Ovary (tissue), 9 donors: ENCODE data around the gene DNAJC8. TPM values are rescaled to one million over a fixed set of nuclear protein-coding genes. Genes with fewer than 3 reads are reported as not detected.

Source experiments
- DNase-seq, 5 donors: peaks; one replicate each; pipeline ENCODE4 v3.0.0-alpha.2; 2019 to 2020
- H3K27ac ChIP-seq, 2 donors: fragments of 200-600 bp; one replicate each; pipeline versions ENCODE4 v1.5.1 to v1.8.0; 2019 to 2022
- H3K27me3 ChIP-seq: fragments of 200-600 bp; one replicate; pipeline ENCODE4 v1.8.0; 2022
- H3K36me3 ChIP-seq: fragments of 200-600 bp; sonication (generic); one replicate; pipeline ENCODE4 v1.5.1; 2019
- H3K4me1 ChIP-seq: one replicate; pipeline ENCODE4 v1.8.1; 2013; ENCODE audit warnings: mild to moderate bottlenecking, moderate library complexity; ENCODE audit not compliant: insufficient read depth
- H3K4me3 ChIP-seq: fragments of 200-600 bp; sonication (generic); one replicate; pipeline ENCODE4 v1.5.1; 2017
- H3K9me3 ChIP-seq, 2 donors: fragments of 200-600 bp in 1 of 2; sonication (generic) in 1 of 2; one replicate each; pipeline versions ENCODE4 v1.5.1 to v1.8.1; 2013 to 2019; ENCODE audit warnings: mild to moderate bottlenecking in 1 of 2, moderate library complexity in 1 of 2
- CTCF ChIP-seq, 3 donors: fragments of 450-650 bp in 2 of 3; fragments of 200-600 bp in 1 of 3; IDR thresholded peaks; one replicate each; pipeline versions ENCODE4 v1.5.1 to v1.8.0; 2016 to 2022; ENCODE audit warnings: antibody characterized with exemption in 3 of 3, mild to moderate bottlenecking in 1 of 3
- EP300 ChIP-seq: sonication (generic); formaldehyde crosslinking; IDR thresholded peaks from one replicate; pipeline ENCODE4 v1.6.1; 2017; ENCODE audit warnings: antibody characterized with exemption
- POLR2A ChIP-seq: fragments of 450-650 bp; IDR thresholded peaks from one replicate; pipeline ENCODE4 v1.6.1; 2017; ENCODE audit warnings: antibody characterized with exemption, mild to moderate bottlenecking, moderate library complexity
- WGBS, 3 donors: extraction: QIAGEN DNeasy Blood & Tissue Kit in 1 of 3; methylation state at CpG; one replicate each; pipeline versions ENCODE4 v1.1.5 to v1.1.7; 2013 to 2017; 5-methylcytosine and 5-hydroxymethylcytosine counted together
- intact Hi-C, 4 donors: fragments of 100-400 bp; cut with DNase I; formaldehyde crosslinking; loops; one replicate each; pipeline versions ENCODE4 v1.11.0 to v1.15.1; 2022 to 2023
- polyA plus RNA-seq, 2 donors: library from polyadenylated mRNA; stranded (reverse); fragments of 200-250 nt in 1 of 2; fragments of 350-450 nt in 1 of 2; fragmentation: Illumina TruSeq in 1 of 2; extraction: RNeasy Lipid Tissue Mini Kit (QIAGEN cat#74804) in 1 of 2; gene quantifications; one replicate each; pipeline ENCODE4 v1.2.3, GENCODE V29; 2013 to 2014
- total RNA-seq, 7 donors: library from RNA; depleted of rRNA in 2 of 7; stranded (reverse); fragments of >200 nt in 2 of 7; fragmentation: NEBNext Ultra II Directional in 3 of 7; extraction: Animal tissue kit (Norgen Biotek cat#: 25700) in 3 of 7; gene quantifications; one replicate each; pipeline versions ENCODE4 v1.1.0 to v1.2.4, GENCODE V29; 2016 to 2023
- donor health status: DM: no; HTN: no; CAD: no; lungs with moderate emphysema.
- donor health status: DM: no; HTN: no; CAD: no.
- donor health status: Bipolar disorder and iron deficiency.
- donor health status: DM: yes; HTN: yes; CAD: no.
- donor health status: DM: no; HTN: no; CAD: no.
- donor health status: DM: yes; HTN: yes; CAD: no.

Gene DNAJC8
- total and polyA plus RNA-seq, 9 donors: 61.2 to 181 (median 77.9) TPM

- no peak for DNase-seq
- no peaks in the 10 kb centered on the region for H3K36me3 ChIP-seq
- no peak overlapping the region for H3K27ac ChIP-seq
- no peaks in the 10 kb centered on the region for H3K27me3 ChIP-seq
- no peaks in the 10 kb centered on the region for H3K9me3 ChIP-seq
- 88 to 92% (median 92%) methylated on average over 7 of the region's 7 CpGs for WGBS, 3 donors
- intact Hi-C loops: no loop called here
- H3K4me1 ChIP-seq: no peaks in the 10 kb centered on the region
- no peak overlapping the region for H3K4me3 ChIP-seq
- TF ChIP-seq POLR2A (no peak), CTCF (IDR thresholded peaks at IDR 0.05) (no peak), EP300 (no peak)
Observed at GRCh38 chr1:28279721-28280120, 46.9 kb upstream of the DNAJC8 start.

DNA sequence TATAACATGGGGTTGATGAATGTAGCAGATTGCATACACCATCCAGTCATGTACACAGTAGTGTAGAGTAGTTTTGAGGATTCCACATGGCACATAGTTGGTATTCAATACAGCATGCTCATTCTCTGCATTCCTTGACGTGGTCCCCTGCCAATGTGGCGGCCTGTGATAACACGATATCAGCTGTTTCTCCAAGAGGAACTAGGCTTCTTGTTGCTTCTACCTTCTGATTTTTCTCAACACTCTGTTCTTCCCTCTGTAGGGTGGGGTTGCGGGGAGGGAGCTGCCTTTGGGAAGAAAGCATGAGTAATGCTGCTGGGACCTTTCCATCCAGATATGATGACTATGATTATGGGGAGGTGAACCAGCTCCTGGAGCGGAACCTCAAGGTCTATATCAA, 45.9 kb upstream of the DNAJC8 start:
- no peaks in the 10 kb centered on the region for H3K4me1 ChIP-seq
- WGBS, 3 donors: 88 to 95% (median 94%) methylated on average over 5 of the region's 5 CpGs
- no peak overlapping the region for H3K4me3 ChIP-seq
- intact Hi-C loops: no loop called here
- H3K9me3 ChIP-seq: no peaks in the 10 kb centered on the region
- TF ChIP-seq CTCF (IDR thresholded peaks at IDR 0.05) (no peak), EP300 (no peak), POLR2A (no peak)
- H3K27me3 ChIP-seq: no peaks in the 10 kb centered on the region
- H3K36me3 ChIP-seq: no peaks in the 10 kb centered on the region
- H3K27ac ChIP-seq: no peak overlapping the region
- no peak for DNase-seq

- Histone ChIP-seq H3K9me3 (no peaks in the 10 kb centered on the region), H3K27me3 (no peaks in the 10 kb centered on the region), H3K36me3 (no peaks in the 10 kb centered on the region), H3K4me1 (no peaks in the 10 kb centered on the region), H3K4me3 (no peak overlapping the region), H3K27ac (no peak overlapping the region)
- intact Hi-C loops: no loop called here
- no peak for DNase-seq
- WGBS, 3 donors: 79 to 82% (median 80%) methylated on average over 17 of the region's 17 CpGs
- TF ChIP-seq POLR2A (no peak), CTCF (IDR thresholded peaks at IDR 0.05) (no peak), EP300 (no peak)
Observed at GRCh38 chr1:28273216-28273860, 40.5 kb upstream of the DNAJC8 start.

- TF ChIP-seq EP300 (no peak), CTCF (IDR thresholded peaks at IDR 0.05) (no peak), POLR2A (no peak)
- no peaks in the 10 kb centered on the region for H3K27me3 ChIP-seq
- no peak overlapping the region for H3K27ac ChIP-seq
- no peak for DNase-seq
- no peaks in the 10 kb centered on the region for H3K9me3 ChIP-seq
- intact Hi-C loops: no loop called here
- WGBS, 3 donors: 90 to 98% (median 95%) methylated on average over 15 to 20 of the region's 20 CpGs
- no peak overlapping the region for H3K4me3 ChIP-seq
- no peaks in the 10 kb centered on the region for H3K36me3 ChIP-seq
- H3K4me1 ChIP-seq: peaks cover 6% of the 10 kb centered on the region
Observed at GRCh38 chr1:28272215-28272852, 39.5 kb upstream of the DNAJC8 start.
